Measurements from ENCODE around the gene FAF1.

GRCh38 chr1:50426702-50427085 is 533.4 kb downstream of the FAF1 start:
- TF ChIP-seq POLR2A (IDR thresholded peaks at IDR 0.05) = no peak
- TF ChIP-seq, protein P1, sequence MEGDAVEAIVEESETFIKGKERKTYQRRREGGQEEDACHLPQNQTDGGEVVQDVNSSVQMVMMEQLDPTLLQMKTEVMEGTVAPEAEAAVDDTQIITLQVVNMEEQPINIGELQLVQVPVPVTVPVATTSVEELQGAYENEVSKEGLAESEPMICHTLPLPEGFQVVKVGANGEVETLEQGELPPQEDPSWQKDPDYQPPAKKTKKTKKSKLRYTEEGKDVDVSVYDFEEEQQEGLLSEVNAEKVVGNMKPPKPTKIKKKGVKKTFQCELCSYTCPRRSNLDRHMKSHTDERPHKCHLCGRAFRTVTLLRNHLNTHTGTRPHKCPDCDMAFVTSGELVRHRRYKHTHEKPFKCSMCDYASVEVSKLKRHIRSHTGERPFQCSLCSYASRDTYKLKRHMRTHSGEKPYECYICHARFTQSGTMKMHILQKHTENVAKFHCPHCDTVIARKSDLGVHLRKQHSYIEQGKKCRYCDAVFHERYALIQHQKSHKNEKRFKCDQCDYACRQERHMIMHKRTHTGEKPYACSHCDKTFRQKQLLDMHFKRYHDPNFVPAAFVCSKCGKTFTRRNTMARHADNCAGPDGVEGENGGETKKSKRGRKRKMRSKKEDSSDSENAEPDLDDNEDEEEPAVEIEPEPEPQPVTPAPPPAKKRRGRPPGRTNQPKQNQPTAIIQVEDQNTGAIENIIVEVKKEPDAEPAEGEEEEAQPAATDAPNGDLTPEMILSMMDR (IDR thresholded peaks at IDR 0.05 in 4 of 5, conservative IDR thresholded peaks at IDR 0.05 in 1 of 5) = no peak
